Uterus (tissue), 2 donors: ENCODE measurements around the gene NHS.

Source experiments
- POLR2A ChIP-seq, 2 donors: fragments of 450-650 bp; IDR thresholded peaks; one replicate each; pipeline ENCODE4 v1.6.1; 2016; ENCODE audit warnings: antibody characterized with exemption in 2 of 2, mild to moderate bottlenecking in 1 of 2, moderate library complexity in 1 of 2
- TF ChIP-seq, protein P1 (sequence below), 4 experiments: fragments of 200-600 bp in 2 of 4; fragments of 450-650 bp in 2 of 4; sonication (generic) in 2 of 4; IDR thresholded peaks; one replicate each; pipeline ENCODE4 v1.5.1; 2016 to 2019; ENCODE audit warnings: antibody characterized with exemption in 4 of 4, mild to moderate bottlenecking in 2 of 4, moderate library complexity in 1 of 4

DNA sequence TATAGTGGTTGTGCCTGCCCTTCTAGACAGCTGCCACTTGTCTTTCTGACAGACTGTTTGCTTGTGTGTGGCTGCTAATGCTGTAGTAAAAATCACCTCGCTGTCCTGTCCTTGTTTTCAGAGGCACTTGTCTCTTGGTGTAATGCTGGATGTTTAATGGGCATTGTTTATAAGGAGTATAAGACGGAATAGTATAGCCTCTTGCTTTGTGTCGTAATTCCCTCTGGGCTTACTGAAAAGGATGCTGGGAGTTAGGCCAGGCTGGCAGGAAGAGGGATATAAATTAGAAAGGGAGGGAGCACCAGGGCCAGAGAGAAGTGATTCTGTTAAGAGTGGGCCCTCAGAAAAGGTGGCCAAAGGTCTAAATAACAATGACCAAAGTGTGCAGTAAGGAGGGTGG, 29.0 kb downstream of the NHS start:
- TF ChIP-seq, protein P1, sequence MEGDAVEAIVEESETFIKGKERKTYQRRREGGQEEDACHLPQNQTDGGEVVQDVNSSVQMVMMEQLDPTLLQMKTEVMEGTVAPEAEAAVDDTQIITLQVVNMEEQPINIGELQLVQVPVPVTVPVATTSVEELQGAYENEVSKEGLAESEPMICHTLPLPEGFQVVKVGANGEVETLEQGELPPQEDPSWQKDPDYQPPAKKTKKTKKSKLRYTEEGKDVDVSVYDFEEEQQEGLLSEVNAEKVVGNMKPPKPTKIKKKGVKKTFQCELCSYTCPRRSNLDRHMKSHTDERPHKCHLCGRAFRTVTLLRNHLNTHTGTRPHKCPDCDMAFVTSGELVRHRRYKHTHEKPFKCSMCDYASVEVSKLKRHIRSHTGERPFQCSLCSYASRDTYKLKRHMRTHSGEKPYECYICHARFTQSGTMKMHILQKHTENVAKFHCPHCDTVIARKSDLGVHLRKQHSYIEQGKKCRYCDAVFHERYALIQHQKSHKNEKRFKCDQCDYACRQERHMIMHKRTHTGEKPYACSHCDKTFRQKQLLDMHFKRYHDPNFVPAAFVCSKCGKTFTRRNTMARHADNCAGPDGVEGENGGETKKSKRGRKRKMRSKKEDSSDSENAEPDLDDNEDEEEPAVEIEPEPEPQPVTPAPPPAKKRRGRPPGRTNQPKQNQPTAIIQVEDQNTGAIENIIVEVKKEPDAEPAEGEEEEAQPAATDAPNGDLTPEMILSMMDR (IDR thresholded peaks at IDR 0.05), result no peak
- no peak for TF ChIP-seq POLR2A (IDR thresholded peaks at IDR 0.05)
